C4-2B (cell line): Measurements from ENCODE around the gene ADSS1.

Experiments used
- H3K27ac ChIP-seq: fragments of 450-650 bp; 2 replicates; pipeline ENCODE4 v1.5.1; 2017
- CTCF ChIP-seq: fragments of 450-650 bp; conservative IDR thresholded peaks from 2 replicates; pipeline ENCODE4 v1.5.1; 2017; ENCODE audit warnings: mild to moderate bottlenecking
- ZFX ChIP-seq: fragments of 450-650 bp; IDR thresholded peaks from 2 replicates; pipeline ENCODE4 v1.6.1; 2017

ADSS1 gene

GRCh38 chr14:104789752-104790743, 66.0 kb downstream of the ADSS1 start:
- no peak for TF ChIP-seq ZFX
- TF ChIP-seq CTCF: no peak
- no peak overlapping the region for H3K27ac ChIP-seq

GRCh38 chr14:104791425-104791824, 67.4 kb downstream of the ADSS1 start:
- H3K27ac ChIP-seq: no peak overlapping the region; the same call in 1 of the 2 replicates
- TF ChIP-seq CTCF: no peak
- TF ChIP-seq ZFX: no peak

- TF ChIP-seq ZFX (no peak), CTCF (no peak)
- H3K27ac ChIP-seq: peak overlapping the region; percentile 96
These were observed 68.3 kb downstream of the ADSS1 start for GRCh38 chr14:104792101-104792884.

GRCh38 chr14:104792945-104793702, 69.1 kb downstream of the ADSS1 start:
- H3K27ac ChIP-seq: peak overlapping the region; percentile 96
- no peak for TF ChIP-seq ZFX
- no peak for TF ChIP-seq CTCF

- peak overlapping the region; percentile 96 for H3K27ac ChIP-seq
- TF ChIP-seq ZFX (no peak), CTCF (no peak)
These were observed 69.6 kb downstream of the ADSS1 start for GRCh38 chr14:104793703-104793959.

- TF ChIP-seq CTCF: no peak
- TF ChIP-seq ZFX: no peak
- peak overlapping the region; percentile 96 for H3K27ac ChIP-seq
These were observed 70.1 kb downstream of the ADSS1 start for GRCh38 chr14:104794099-104794498.
